GM18505 (cell line): ENCODE measurements around the gene BMPR1B.
"Not testable (repeated sequence)": the region's sequence is repeated elsewhere in the genome, so short reads cannot be mapped to it uniquely, and the experiment has no call there.

ENCODE experiments used
- ATAC-seq: cut with Tn5 transposase; IDR thresholded peaks from one replicate; pipeline ENCODE4 v1.9.1; 2021; ENCODE audit not compliant: unreplicated experiment
- POLR2A ChIP-seq: IDR thresholded peaks from 4 replicates; pipeline ENCODE4 v1.6.1; 2011; ENCODE audit warnings: borderline replicate concordance; ENCODE audit not compliant: insufficient read depth, insufficient read length; ENCODE audit errors: extremely low read depth

BMPR1B gene

DNA sequence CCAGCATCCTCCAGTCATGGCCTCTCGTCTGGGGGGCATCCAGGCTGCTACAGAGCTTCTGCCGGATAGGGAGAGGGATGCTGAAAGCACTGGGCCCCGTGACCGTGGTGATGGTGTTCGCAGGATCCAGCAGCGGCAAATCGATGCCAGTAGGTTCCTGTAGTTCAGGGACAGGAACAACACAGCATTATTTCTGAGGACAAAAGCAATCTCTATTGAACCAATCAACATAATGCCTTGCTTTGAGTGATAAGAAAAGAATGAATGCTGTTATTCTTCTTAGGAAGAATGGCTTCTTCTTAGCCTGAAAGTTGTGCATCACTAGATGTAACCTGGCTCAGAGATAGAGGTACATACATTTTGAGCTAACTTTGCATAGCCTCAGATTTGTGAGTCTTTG lies 412.4 kb downstream of the BMPR1B start:
- ATAC-seq: no peak
- TF ChIP-seq POLR2A: no peak

DNA sequence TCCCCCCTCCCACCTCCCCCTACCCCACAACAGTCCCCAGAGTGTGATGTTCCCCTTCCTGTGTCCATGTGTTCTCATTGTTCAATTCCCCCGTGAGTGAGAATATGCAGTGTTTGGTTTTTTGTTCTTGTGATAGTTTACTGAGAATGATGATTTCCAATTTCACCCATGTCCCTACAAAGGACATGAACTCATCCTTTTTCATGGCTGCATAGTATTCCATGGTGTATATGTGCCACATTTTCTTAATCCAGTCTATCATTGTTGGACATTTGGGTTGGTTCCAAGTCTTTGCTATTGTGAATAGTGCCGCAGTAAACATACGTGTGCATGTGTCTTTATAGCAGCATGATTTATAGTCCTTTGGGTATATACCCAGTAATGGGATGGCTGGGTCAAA lies 413.6 kb downstream of the BMPR1B start:
- not testable (repeated sequence) for ATAC-seq

DNA sequence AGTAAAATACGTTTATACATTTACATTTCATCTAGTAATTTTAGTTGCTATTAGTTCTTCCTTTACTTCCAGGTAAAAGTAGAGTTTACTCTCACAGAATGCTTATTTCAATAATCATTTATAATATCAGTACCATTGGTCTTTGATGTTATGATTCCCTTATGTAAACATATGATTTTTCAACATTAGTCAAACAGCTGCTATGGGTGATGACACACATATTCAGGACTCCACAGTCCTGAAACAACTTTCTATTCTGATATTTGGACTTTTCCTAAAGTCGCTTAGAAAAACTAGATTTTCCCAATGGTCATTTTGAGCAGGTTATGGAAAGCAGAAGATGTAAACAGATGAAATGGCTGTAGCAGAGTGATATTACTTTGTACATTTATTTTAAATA lies 421.2 kb downstream of the BMPR1B start:
- no peak for ATAC-seq
- TF ChIP-seq POLR2A: no peak

DNA sequence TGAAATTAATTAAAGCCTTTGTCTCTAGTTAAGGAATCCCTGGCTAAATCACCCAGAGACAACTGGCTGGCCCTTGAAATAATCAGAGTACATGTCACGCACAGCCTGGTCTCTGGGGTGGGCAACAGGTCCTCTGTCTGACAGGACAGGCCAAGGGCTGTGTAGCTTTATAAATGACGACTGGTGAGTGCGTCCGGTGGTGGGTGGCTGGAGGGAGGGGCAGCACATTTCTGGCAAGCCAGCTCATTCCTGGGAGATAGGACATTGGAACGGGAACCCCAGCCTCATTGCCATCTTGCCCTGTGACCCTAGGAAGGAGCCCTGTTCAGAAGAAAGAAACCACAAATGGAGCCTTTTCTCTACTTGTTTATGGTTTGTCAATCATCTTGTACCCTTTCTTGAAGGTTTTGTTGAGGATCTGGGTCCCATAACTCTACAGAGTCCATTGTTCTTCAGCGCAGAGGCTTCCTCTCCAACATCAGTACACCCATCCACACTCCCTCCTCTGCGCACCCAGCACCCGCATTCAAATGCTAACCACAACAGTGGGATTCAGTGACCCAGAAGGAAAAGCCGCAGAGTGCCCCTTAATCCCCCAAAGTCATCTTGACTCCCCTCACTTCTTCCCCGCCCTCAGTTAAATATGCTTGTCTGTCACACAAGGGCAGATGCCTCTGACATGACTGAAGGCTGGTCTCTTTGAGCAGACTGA lies 422.9 kb downstream of the BMPR1B start:
- no peak for TF ChIP-seq POLR2A
- ATAC-seq: no peak

DNA sequence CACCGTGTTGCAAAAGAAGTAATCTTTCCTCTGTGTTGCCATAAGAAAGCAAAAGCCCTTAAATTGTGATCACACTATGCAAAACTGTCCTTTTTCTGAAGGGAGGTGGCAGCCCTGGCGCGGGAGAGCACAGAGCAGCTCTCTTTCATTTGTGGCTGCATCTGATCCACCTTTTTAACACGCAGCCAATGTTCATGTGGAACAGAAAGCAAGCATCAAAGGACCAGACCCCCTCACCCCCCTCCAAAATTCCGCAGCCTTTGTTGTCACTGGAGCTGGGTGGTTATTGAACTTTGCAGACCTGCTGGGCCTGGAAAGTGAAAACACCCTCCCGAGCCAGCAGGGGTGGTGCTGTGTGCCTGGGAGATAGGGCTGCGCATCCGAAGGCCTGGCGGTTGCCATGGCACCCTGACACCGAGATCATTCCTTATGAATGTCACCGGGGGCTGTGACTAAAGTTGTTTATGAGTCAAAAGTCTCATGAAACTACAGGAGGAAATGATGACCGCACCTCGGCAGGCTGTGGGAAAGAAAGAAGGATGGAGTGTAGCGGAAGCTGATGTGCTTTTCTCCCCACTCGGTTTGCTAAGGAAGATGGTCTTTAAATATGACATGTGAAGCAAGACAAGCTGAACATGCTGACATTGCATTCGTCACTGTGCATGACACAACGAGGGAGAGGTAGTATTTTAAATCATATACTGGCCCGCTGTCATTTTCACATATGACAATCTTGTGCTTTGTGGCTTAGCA lies 423.7 kb downstream of the BMPR1B start:
- no peak for TF ChIP-seq POLR2A

DNA sequence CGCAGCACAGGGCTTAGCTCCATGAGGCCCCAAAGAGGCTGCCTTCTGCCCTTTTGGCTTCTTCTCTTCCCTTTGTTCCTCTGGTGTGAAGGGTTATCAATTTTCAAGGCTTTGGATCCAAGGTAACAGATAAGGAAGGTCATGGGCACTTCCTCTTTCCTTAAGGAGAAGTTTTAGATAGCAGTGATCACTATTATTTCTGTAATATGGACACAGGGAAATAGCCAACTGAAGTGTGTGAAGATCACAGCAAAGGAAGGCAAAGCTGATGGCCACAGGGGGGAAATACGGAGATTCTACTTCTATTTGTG lies 424.2 kb downstream of the BMPR1B start:
- ATAC-seq: no peak
- TF ChIP-seq POLR2A: no peak

More for the DNA sequence above, 423.7 kb downstream of the BMPR1B start:
- ATAC-seq: no peak

DNA sequence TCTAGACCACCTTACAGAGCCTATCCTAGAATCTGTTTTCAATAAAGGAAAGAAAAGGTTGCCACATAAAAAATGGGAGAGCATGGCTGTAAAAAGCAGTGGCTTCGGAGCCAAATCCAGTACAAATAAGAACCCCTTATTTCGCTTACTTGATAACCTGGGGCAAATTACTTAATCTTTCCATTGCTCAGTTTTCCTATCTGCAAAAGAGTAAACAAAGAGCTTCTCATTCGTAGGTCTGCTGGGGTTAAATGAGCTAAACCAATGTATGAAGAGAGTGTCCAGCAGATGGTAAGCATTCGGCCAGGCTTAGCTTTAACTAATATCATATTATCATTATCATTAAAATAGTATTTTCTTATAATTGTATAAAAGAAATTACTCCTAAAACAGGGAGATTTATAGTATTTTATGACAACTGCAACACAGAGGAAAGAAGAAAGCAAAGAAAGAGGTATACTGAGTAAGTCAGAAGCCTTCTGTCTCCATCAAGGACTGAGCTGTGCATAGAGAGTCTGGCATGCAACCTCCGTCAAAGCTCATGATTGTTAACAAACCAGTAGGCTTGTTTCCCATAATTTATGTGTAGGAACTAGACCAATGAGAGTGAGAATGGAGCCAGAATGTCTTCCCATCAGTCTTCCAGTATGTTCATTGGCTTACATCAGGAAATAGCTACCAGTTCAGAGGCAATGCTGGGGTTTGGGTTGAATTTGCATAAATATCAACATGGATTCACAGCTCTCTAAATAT lies 426.1 kb downstream of the BMPR1B start:
- TF ChIP-seq POLR2A: no peak
- no peak for ATAC-seq

DNA sequence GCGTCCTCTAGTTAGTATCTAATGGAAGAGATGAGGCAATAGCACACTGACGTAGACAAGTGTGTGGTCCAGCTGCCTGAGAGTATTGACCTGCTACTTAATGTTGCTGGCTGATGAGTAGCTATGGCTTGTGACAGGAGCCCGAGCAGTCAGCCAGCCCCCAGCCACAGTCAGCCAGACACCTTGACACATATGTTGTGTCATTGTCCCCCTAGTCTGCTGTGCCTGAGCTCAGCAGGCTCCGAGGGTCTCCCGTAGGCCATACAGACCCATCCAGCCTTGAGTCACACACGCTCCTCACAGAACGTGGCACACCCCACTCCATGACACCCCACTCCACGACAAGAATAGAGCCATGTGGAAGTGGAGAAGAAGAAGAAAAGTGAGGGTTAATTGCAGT lies 428.9 kb downstream of the BMPR1B start:
- ATAC-seq: no peak
- TF ChIP-seq POLR2A: no peak

DNA sequence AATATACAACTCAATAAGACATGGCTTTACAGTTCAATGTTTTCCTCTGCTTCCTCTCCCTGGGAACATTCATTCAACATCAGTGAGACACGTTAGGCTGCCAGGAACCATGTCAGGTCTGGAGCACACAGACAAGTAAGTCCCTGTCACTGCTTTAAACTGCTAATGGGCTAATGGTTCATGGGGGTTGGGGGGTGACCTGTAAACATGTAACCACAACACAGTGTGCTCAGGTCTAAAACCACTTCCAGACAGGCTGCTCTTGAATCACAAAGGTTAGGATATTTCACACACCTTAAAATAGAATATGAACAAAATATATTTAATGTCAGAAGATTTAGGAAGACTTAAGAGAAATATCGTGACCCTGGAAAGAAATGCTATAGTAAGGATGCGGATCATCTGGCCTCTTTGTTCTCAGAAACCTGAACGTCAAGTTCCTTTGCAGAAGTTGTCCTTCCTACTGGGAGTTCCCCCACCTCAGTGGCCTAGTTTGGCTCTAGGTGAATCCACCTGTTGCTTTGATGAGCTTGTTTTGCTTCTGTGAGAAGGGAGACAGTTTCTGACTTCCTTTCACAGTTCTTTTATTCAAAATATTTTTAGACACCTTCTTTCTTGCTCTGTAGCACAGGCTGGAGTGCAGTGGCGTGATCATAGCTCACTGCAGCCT lies 431.1 kb downstream of the BMPR1B start:
- TF ChIP-seq POLR2A: no peak

DNA sequence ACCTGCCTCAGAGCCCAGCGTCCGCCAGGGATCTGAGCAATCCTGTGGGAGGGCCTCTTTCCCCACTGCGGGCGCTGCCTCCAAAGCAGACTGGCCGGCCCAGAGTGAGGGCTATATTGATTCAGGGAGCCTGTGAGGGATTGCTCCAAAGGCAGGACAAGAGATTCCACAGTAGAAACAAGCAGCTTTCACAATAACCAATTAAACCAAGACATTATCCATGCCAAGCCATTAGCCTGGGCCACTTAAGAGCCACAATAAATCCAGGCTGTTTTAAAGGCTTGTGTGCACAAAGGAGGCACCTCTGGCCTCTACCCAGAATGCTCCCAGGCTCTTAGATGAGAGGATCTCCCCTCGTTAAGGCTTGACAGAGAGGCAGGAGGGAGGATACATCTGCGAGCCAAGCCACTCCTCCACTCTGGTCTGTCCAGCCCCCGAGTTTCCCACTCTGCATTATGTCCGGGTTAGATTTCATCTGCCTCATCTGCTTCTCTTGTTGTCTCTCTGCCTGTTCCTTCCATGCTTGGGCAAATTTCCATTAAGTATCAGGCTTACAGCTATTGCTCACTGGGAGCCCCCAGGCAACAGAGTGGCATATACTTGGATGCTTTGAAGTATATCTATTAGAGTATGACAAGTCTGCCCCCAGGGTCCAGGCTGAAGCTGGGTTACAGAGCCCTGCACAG lies 433.1 kb downstream of the BMPR1B start:
- ATAC-seq: no peak
- TF ChIP-seq POLR2A: no peak

More for the DNA sequence above, 431.1 kb downstream of the BMPR1B start:
- ATAC-seq: no peak

DNA sequence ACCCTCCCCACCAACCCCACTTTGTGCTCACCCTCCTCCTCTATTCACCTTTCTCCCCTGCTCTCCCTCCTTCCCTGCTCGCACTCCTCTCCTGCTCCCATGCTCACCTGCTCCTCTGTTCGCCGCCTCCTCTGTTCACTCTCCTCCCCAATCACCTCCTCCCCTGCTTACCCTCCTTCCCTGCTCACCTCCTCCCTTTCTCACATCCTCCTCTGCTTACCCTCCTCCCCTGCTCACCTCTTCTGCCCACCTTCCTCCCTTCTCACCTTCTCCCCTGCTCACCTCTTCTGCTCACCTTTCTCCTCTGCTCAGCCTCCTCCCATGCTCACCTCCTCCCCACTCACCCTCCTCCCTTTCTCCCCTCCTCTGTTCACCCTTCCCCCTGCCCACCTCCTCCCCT lies 433.8 kb downstream of the BMPR1B start:
- no peak for TF ChIP-seq POLR2A
- no peak for ATAC-seq

DNA sequence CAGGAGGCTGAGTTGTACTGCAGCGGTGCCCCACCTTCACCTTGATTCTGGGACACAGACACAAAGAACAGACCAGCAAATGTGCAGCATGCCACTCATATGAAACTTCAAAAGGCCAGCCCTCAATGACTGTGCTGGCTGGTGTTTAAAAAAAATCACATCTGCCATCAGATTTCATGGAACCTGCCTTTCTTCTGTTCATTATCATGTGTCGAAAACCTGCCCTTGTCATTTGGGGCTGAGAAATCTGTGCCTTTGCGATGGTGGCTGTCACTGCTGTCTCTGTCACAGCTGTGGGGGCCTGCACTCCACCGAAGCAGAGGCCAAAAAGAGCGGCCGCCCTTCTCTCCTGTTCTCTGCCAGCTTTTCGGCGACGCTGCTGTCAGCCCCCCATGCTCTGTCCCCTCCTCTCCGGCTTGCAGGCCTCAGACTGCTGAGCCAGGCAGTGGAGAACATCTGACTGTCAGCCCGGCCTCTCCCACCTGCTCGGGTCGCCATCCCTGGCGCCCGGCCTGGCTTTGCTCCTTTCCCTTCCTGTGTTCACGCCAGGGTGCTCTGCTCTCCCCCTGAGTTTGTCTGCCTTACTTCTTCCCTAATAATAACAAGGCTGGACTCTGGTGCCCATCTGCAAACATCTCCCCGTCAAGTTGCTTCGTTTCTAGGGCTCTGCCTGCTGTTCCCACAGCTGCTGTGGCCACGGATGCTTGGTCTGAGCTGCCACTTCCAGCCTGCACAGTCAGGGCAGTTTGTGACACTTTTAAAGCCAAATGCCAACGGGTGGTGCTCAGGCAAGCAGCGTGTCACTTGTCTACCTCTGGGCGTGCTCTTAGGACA lies 435.9 kb downstream of the BMPR1B start:
- ATAC-seq: no peak
- TF ChIP-seq POLR2A: no peak
